GM12878 (cell line): Measurements from ENCODE around the gene CCDC78. TPM values are rescaled to one million over a fixed set of nuclear protein-coding genes. Genes with fewer than 3 reads are reported as not detected.

Experiments
- ATAC-seq: fragments of 200-7000 bp; cut with Tn5 transposase; 3 replicates; pipeline ENCODE4 v1.9.1; 2020; ENCODE audit warnings: mild to moderate bottlenecking, moderate library complexity
- BruUV-seq: library from RNA; stranded (reverse); fragments of 400-500 nt; replicated peaks from 2 replicates; lab custom pipeline; 2021; lab: Mats Ljungman, UMichigan
- CTCF ChIA-PET: fragments of 300-600 bp; sonication (Branson Sonifier 250); formaldehyde crosslinking; extraction: SDS; loops from one replicate; lab custom pipeline; 2021; ENCODE audit warnings: inconsistent platforms; lab: Yijun Ruan, JAX
- POLR2A ChIA-PET: fragments of 350-600 bp; formaldehyde crosslinking; extraction: SDS; loops from one replicate; lab custom pipeline; 2021; ENCODE audit warnings: inconsistent platforms; lab: Charles Lee
- RAD21 ChIA-PET: fragments of 300-600 bp; sonication (Branson Sonifier 250); formaldehyde crosslinking; loops from one replicate; lab custom pipeline; 2023; ENCODE audit warnings: antibody characterized with exemption; ENCODE audit not compliant: unreplicated experiment; lab: Charles Lee
- SMC1A ChIA-PET: fragments of 300-600 bp; sonication (Branson Sonifier 250); formaldehyde crosslinking; loops from one replicate; lab custom pipeline; 2023; ENCODE audit not compliant: unreplicated experiment, uncharacterized antibody; lab: Charles Lee
- DNase-seq: peaks from one replicate; pipeline ENCODE4 v3.0.0-alpha.2; 2011; ENCODE audit warnings: low read depth, low spot score
- FAIRE-seq: peaks from 3 replicates; lab custom pipeline; 2011; peaks lifted over from hg19 to GRCh38; lab: Jason Lieb, UNC
- H2AFZ ChIP-seq: 2 replicates; pipeline ENCODE4 v1.6.0; 2011; ENCODE audit warnings: low read depth, low read length, control low read depth; ENCODE audit not compliant: control insufficient read depth
- H3K27ac ChIP-seq: 2 replicates; pipeline ENCODE4 v1.5.1; 2011; ENCODE audit warnings: control low read depth; ENCODE audit not compliant: control insufficient read depth, insufficient read depth
- H3K27me3 ChIP-seq, 2 experiments: replicated peaks in 1 of 2; 2 replicates each; pipeline versions ENCODE4 v1.6.0 to v1.6.1; 2011; ENCODE audit warnings: low read length in 1 of 2; ENCODE audit not compliant: control insufficient read depth in 2 of 2, insufficient read depth in 2 of 2
- H3K36me3 ChIP-seq, 2 experiments: 2 replicates each; pipeline ENCODE4 v1.5.1; 2011; ENCODE audit warnings: low read length in 1 of 2; ENCODE audit not compliant: control insufficient read depth in 2 of 2, insufficient read depth in 2 of 2
- H3K4me1 ChIP-seq: 2 replicates; pipeline ENCODE4 v1.6.1; 2011; ENCODE audit warnings: mild to moderate bottlenecking, low read length, moderate library complexity, mixed read lengths; ENCODE audit not compliant: control insufficient read depth, insufficient read depth
- H3K4me2 ChIP-seq: 2 replicates; pipeline ENCODE4 v1.6.0; 2011; ENCODE audit warnings: control low read depth; ENCODE audit not compliant: control insufficient read depth, insufficient read depth
- H3K4me3 ChIP-seq: fragments of 200-600 bp; sonication (generic); 2 replicates; pipeline ENCODE4 v1.5.1; 2016
- H3K79me2 ChIP-seq: 2 replicates; pipeline ENCODE4 v1.6.0; 2011; ENCODE audit warnings: low read length; ENCODE audit not compliant: control insufficient read depth, insufficient read depth
- H3K9ac ChIP-seq: 2 replicates; pipeline ENCODE4 v1.8.0; 2011; ENCODE audit warnings: low read length, control low read depth, mixed read lengths; ENCODE audit not compliant: control insufficient read depth, insufficient read depth
- H3K9me3 ChIP-seq: replicated peaks from 3 replicates; pipeline ENCODE4 v1.5.1; 2011; ENCODE audit warnings: mild to moderate bottlenecking, low read length; ENCODE audit not compliant: control insufficient read depth, insufficient read depth
- H4K20me1 ChIP-seq: 2 replicates; pipeline ENCODE4 v1.6.0; 2011; ENCODE audit not compliant: control insufficient read depth, insufficient read depth
- ATF2 ChIP-seq: IDR thresholded peaks from 2 replicates; pipeline ENCODE4 v1.6.1; 2012; ENCODE audit warnings: low read length, inconsistent platforms
- EED ChIP-seq: sonication (generic); IDR thresholded peaks from 2 replicates; pipeline ENCODE4 v1.6.1; 2016; ENCODE audit warnings: antibody characterized with exemption, low read depth
- ELK1 ChIP-seq: IDR thresholded peaks from 2 replicates; pipeline ENCODE4 v1.6.1; 2012; ENCODE audit warnings: low read depth, low read length, improper control_type of control experiment
- GABPA ChIP-seq: IDR thresholded peaks from 2 replicates; pipeline ENCODE4 v1.6.1; 2014; ENCODE audit warnings: antibody characterized with exemption, low read depth, mild to moderate bottlenecking, inconsistent platforms
- HDAC2 ChIP-seq: fragments of 200-600 bp; sonication (generic); IDR thresholded peaks from 2 replicates; pipeline ENCODE4 v1.6.1; 2017
- IKZF2 ChIP-seq, 2 experiments: fragments of 450-650 bp; IDR thresholded peaks; 2 replicates each; pipeline ENCODE4 v1.6.1; 2017; ENCODE audit warnings: mild to moderate bottlenecking in 2 of 2, moderate library complexity in 2 of 2
- NFYB ChIP-seq: IDR thresholded peaks from 2 replicates; pipeline ENCODE4 v1.6.1; 2011; ENCODE audit warnings: low read depth, mild to moderate bottlenecking, low read length, improper control_type of control experiment, moderate library complexity; ENCODE audit not compliant: insufficient read depth
- PAX8 ChIP-seq: fragments of 450-650 bp; IDR thresholded peaks from 2 replicates; pipeline ENCODE4 v1.6.1; 2017; ENCODE audit warnings: mild to moderate bottlenecking, moderate library complexity
- RUNX3 ChIP-seq: IDR thresholded peaks from 2 replicates; pipeline ENCODE4 v1.6.1; 2012; ENCODE audit warnings: low read length, inconsistent platforms
- SUPT20H ChIP-seq: IDR thresholded peaks from 2 replicates; pipeline ENCODE4 v1.6.1; 2011; ENCODE audit warnings: low read depth, mild to moderate bottlenecking, low read length, moderate library complexity, borderline replicate concordance; ENCODE audit not compliant: control insufficient read depth
- WRNIP1 ChIP-seq: IDR thresholded peaks from 2 replicates; pipeline ENCODE4 v1.6.1; 2011; ENCODE audit warnings: low read depth, low read length, improper control_type of control experiment, borderline replicate concordance
- ZNF592 ChIP-seq: fragments of 450-650 bp; IDR thresholded peaks from 2 replicates; pipeline ENCODE4 v1.6.1; 2017; ENCODE audit warnings: mild to moderate bottlenecking, moderate library complexity
- ZNF622 ChIP-seq: fragments of 450-650 bp; IDR thresholded peaks from 2 replicates; pipeline ENCODE4 v1.6.1; 2017; ENCODE audit warnings: mild to moderate bottlenecking, inconsistent platforms
- ZZZ3 ChIP-seq: IDR thresholded peaks from 2 replicates; pipeline ENCODE4 v1.6.1; 2011; ENCODE audit warnings: low read depth; ENCODE audit not compliant: control insufficient read depth, insufficient read length
- WGBS: methylation state at CpG from one replicate; pipeline ENCODE4 v1.1.6; 2016; ENCODE audit warnings: low lambda C conversion rate; ENCODE audit not compliant: insufficient replicate concordance, insufficient coverage; ENCODE audit errors: missing lambda C conversion rate; 5-methylcytosine and 5-hydroxymethylcytosine counted together
- in situ Hi-C: fragments of 300-500 bp; cut with MboI; formaldehyde crosslinking; loops from 9 replicates; pipeline ENCODE4 v1.14.3; 2018; ENCODE audit warnings: mixed read lengths
- intact Hi-C: fragments of 100-400 bp; cut with micrococcal nuclease; formaldehyde crosslinking; loops from one replicate; pipeline ENCODE4 v1.14.2; 2022; ENCODE audit not compliant: unreplicated experiment
- polyA plus RNA-seq, 11 experiments: library from polyadenylated mRNA; depleted of rRNA in 4 of 11; unstranded in 6 of 11; stranded (reverse) in 5 of 11; fragments of >200 nt; fragmentation: Nextera tagmentation in 4 of 11; fragmentation: Illumina TruSeq in 1 of 11; extraction: Ambion mirVana in 4 of 11; extraction: Trizol in 1 of 11; gene quantifications; 1 replicate in 1 of 11; 2 replicates in 10 of 11; pipeline versions ENCODE4 v1.2.1 to v1.2.3, GENCODE V29; 2011 to 2016; ENCODE audit warnings: inconsistent platforms in 2 of 11, missing spikeins in 2 of 11, low read depth in 1 of 11
- total RNA-seq, 4 experiments: library from RNA; depleted of rRNA in 3 of 4; stranded (reverse); fragments of >200 nt in 3 of 4; fragmentation: Illumina TruSeq in 1 of 4; extraction: Trizol in 1 of 4; gene quantifications; 2 replicates each; pipeline versions ENCODE4 v1.2.1 to v1.2.3, GENCODE V29; 2013 to 2021

Gene CCDC78
- total and polyA plus RNA-seq, 10 of the 15 experiments (the other 5 are each of a cell fraction or from before 2014, with no cell fraction given): 0.10 to 26.2 (median 5.4) TPM

GRCh38 chr16:766008-766819 lies 40.0 kb upstream of the CCDC78 start (continued):
- TF ChIP-seq ZNF592 (no peak), WRNIP1 (no peak), ATF2 (no peak), RUNX3 (no peak)

- ChIA-PET CTCF (no interaction called here), SMC1A (no interaction called here)
- in situ Hi-C loops: no loop called here
These were observed 39.2 kb upstream of the CCDC78 start for GRCh38 chr16:765488-765865.

More at GRCh38 chr16:765488-765865, 39.2 kb upstream of the CCDC78 start:
- Histone ChIP-seq H3K4me2 (no peak overlapping the region), H3K79me2 (no peaks in the 10 kb centered on the region), H3K4me1 (no peaks in the 10 kb centered on the region), H3K9me3 (no peaks in the 10 kb centered on the region), H3K9ac (no peak overlapping the region), H4K20me1 (no peaks in the 10 kb centered on the region), H3K36me3 (no peaks in the 10 kb centered on the region), H3K27me3 (no peaks in the 10 kb centered on the region), H2AFZ (no peak overlapping the region), H3K4me3 (no peak overlapping the region), H3K27ac (no peak overlapping the region)
- POLR2A ChIA-PET: no interaction called here
- ATAC-seq (no peak), DNase-seq (no peak), FAIRE-seq (no peak)
- no peak for TF ChIP-seq EED
- TF ChIP-seq PAX8: no peak
- no peak for TF ChIP-seq HDAC2
- TF ChIP-seq GABPA: no peak
- TF ChIP-seq ZNF622: no peak
- TF ChIP-seq SUPT20H: no peak
- no peak for TF ChIP-seq ELK1
- no peak for TF ChIP-seq ZZZ3
- no peak for TF ChIP-seq IKZF2 (IDR thresholded peaks at IDR 0.05)
- TF ChIP-seq NFYB: no peak
- intact Hi-C loops: no loop called here
- no TSS peak for BruUV-seq
- 79% methylated on average over 29 of the region's 29 CpGs for WGBS
- RAD21 ChIA-PET: no interaction called here
